Mucosa of rectum (tissue), 2 donors: ENCODE measurements around the gene ADPRHL1.
A peak's percentile ranks its signal among the peaks of the same experiment; 100 is the strongest.

ENCODE experiments used
- H3K27ac ChIP-seq, 2 donors: one replicate each; pipeline ENCODE4 v1.7.0; 2013; ENCODE audit warnings: inconsistent platforms in 2 of 2, low read depth in 2 of 2, low read length in 2 of 2
- H3K27me3 ChIP-seq, 2 donors: one replicate each; pipeline ENCODE4 v1.7.0; 2013; ENCODE audit warnings: low read length in 2 of 2; ENCODE audit not compliant: control insufficient read depth in 2 of 2, insufficient read depth in 2 of 2
- H3K36me3 ChIP-seq, 2 donors: one replicate each; pipeline ENCODE4 v1.7.0; 2013; ENCODE audit warnings: low read length in 2 of 2; ENCODE audit not compliant: control insufficient read depth in 2 of 2, insufficient read depth in 2 of 2
- H3K4me1 ChIP-seq, 2 donors: one replicate each; pipeline ENCODE4 v1.7.0; 2013; ENCODE audit warnings: low read length in 2 of 2, mild to moderate bottlenecking in 1 of 2; ENCODE audit not compliant: control insufficient read depth in 2 of 2, insufficient read depth in 2 of 2
- H3K4me3 ChIP-seq, 2 donors: one replicate each; pipeline ENCODE4 v1.7.0; 2013; ENCODE audit warnings: low read length in 2 of 2
- H3K9ac ChIP-seq, 2 donors: one replicate each; pipeline ENCODE4 v1.7.0; 2013; ENCODE audit warnings: low read length in 2 of 2, low read depth in 1 of 2, mild to moderate bottlenecking in 1 of 2
- H3K9me3 ChIP-seq, 2 donors: one replicate each; pipeline ENCODE4 v1.7.0; 2013; ENCODE audit warnings: low read length in 2 of 2; ENCODE audit not compliant: control insufficient read depth in 2 of 2
- donor health status: healthy.
- donor health status: Normal muscosa, but diverticular disease.

Gene ADPRHL1

GRCh38 chr13:113364901-113365582, 88.2 kb downstream of the ADPRHL1 start:
- Histone ChIP-seq H3K27me3 (no peaks in the 10 kb centered on the region), H3K27ac (peak overlapping the region in 1 of 2 donors; percentile 16), H3K9ac (no peak overlapping the region), H3K36me3 (peaks cover 5 to 6% of the 10 kb centered on the region in 2 donors), H3K4me3 (peak overlapping the region in 1 of 2 donors; percentile 26), H3K4me1 (peaks cover 0 to 3% of the 10 kb centered on the region in 2 donors), H3K9me3 (no peaks in the 10 kb centered on the region)

- H3K4me3 ChIP-seq, result peak overlapping the region; percentile 26 to 30
- H3K4me1 ChIP-seq, result peaks cover 0 to 3% of the 10 kb centered on the region in 2 donors
- peak overlapping the region in 1 of 2 donors; percentile 16 for H3K27ac ChIP-seq
- no peaks in the 10 kb centered on the region for H3K9me3 ChIP-seq
- peak overlapping the region in 1 of 2 donors; percentile 24 for H3K9ac ChIP-seq
- no peaks in the 10 kb centered on the region for H3K27me3 ChIP-seq
- H3K36me3 ChIP-seq, result peaks cover 8 to 12% of the 10 kb centered on the region in 2 donors
Observed at GRCh38 chr13:113364311-113364889, 88.9 kb downstream of the ADPRHL1 start.

- H3K36me3 ChIP-seq, result peaks cover 8 to 12% of the 10 kb centered on the region in 2 donors
- no peak overlapping the region for H3K4me3 ChIP-seq
- H3K27ac ChIP-seq, result no peak overlapping the region
- H3K27me3 ChIP-seq, result no peaks in the 10 kb centered on the region
- H3K4me1 ChIP-seq, result peaks cover 2 to 3% of the 10 kb centered on the region in 2 donors
- no peaks in the 10 kb centered on the region for H3K9me3 ChIP-seq
- no peak overlapping the region for H3K9ac ChIP-seq
Observed at GRCh38 chr13:113361406-113361805, 91.9 kb downstream of the ADPRHL1 start.

GRCh38 chr13:113360446-113360845, 92.8 kb downstream of the ADPRHL1 start:
- peaks cover 2 to 3% of the 10 kb centered on the region in 2 donors for H3K4me1 ChIP-seq
- no peaks in the 10 kb centered on the region for H3K9me3 ChIP-seq
- H3K4me3 ChIP-seq, result no peak overlapping the region
- H3K9ac ChIP-seq, result no peak overlapping the region
- no peak overlapping the region for H3K27ac ChIP-seq
- peaks cover 8 to 12% of the 10 kb centered on the region in 2 donors for H3K36me3 ChIP-seq
- H3K27me3 ChIP-seq, result no peaks in the 10 kb centered on the region

GRCh38 chr13:113359571-113359970, 93.7 kb downstream of the ADPRHL1 start:
- H3K36me3 ChIP-seq, result peaks cover 11 to 16% of the 10 kb centered on the region in 2 donors
- no peaks in the 10 kb centered on the region for H3K27me3 ChIP-seq
- H3K27ac ChIP-seq, result no peak overlapping the region

GRCh38 chr13:113358653-113359190, 94.6 kb downstream of the ADPRHL1 start:
- no peaks in the 10 kb centered on the region for H3K27me3 ChIP-seq
- H3K4me1 ChIP-seq, result peaks cover 2 to 3% of the 10 kb centered on the region in 2 donors
- H3K4me3 ChIP-seq, result no peak overlapping the region
- H3K27ac ChIP-seq, result no peak overlapping the region
- H3K36me3 ChIP-seq, result peaks cover 11 to 16% of the 10 kb centered on the region in 2 donors
- H3K9ac ChIP-seq, result no peak overlapping the region
- no peaks in the 10 kb centered on the region for H3K9me3 ChIP-seq

More at GRCh38 chr13:113359571-113359970, 93.7 kb downstream of the ADPRHL1 start:
- H3K9ac ChIP-seq, result no peak overlapping the region
- peaks cover 2 to 3% of the 10 kb centered on the region in 2 donors for H3K4me1 ChIP-seq
- no peaks in the 10 kb centered on the region for H3K9me3 ChIP-seq
- H3K4me3 ChIP-seq, result no peak overlapping the region

- no peak overlapping the region for H3K4me3 ChIP-seq
- no peak overlapping the region for H3K27ac ChIP-seq
- H3K27me3 ChIP-seq, result no peaks in the 10 kb centered on the region
- no peaks in the 10 kb centered on the region for H3K9me3 ChIP-seq
- no peak overlapping the region for H3K9ac ChIP-seq
- H3K36me3 ChIP-seq, result peaks cover 11 to 19% of the 10 kb centered on the region in 2 donors
- peaks cover 0 to 2% of the 10 kb centered on the region in 2 donors for H3K4me1 ChIP-seq
Observed at GRCh38 chr13:113357529-113357928, 95.8 kb downstream of the ADPRHL1 start.

GRCh38 chr13:113356596-113356995, 96.7 kb downstream of the ADPRHL1 start:
- Histone ChIP-seq H3K9me3 (no peaks in the 10 kb centered on the region), H3K4me1 (peaks cover 0 to 2% of the 10 kb centered on the region in 2 donors)

GRCh38 chr13:113355621-113356020, 97.7 kb downstream of the ADPRHL1 start:
- no peaks in the 10 kb centered on the region for H3K27me3 ChIP-seq
- H3K9ac ChIP-seq, result no peak overlapping the region
- no peak overlapping the region for H3K4me3 ChIP-seq
- H3K4me1 ChIP-seq, result peaks cover 0 to 2% of the 10 kb centered on the region in 2 donors
- peaks cover 12 to 28% of the 10 kb centered on the region in 2 donors for H3K36me3 ChIP-seq
- no peak overlapping the region for H3K27ac ChIP-seq
- H3K9me3 ChIP-seq, result no peaks in the 10 kb centered on the region

More at GRCh38 chr13:113356596-113356995, 96.7 kb downstream of the ADPRHL1 start:
- Histone ChIP-seq H3K9ac (no peak overlapping the region), H3K4me3 (no peak overlapping the region), H3K27ac (no peak overlapping the region), H3K27me3 (no peaks in the 10 kb centered on the region), H3K36me3 (peaks cover 11 to 19% of the 10 kb centered on the region in 2 donors)
